Activated effector memory CD4-positive, alpha-beta T cell treated with Interleukin-2 at 50 U/mL for 16 hours (primary cell): ENCODE results near the gene TOLLIP.

Source experiments
- DNase-seq: peaks from one replicate; pipeline ENCODE4 v3.0.0-alpha.2; 2020

Gene TOLLIP

GRCh38 chr11:1240771-1241170, 68.7 kb downstream of the TOLLIP start:
- DNase-seq: no peak

DNA sequence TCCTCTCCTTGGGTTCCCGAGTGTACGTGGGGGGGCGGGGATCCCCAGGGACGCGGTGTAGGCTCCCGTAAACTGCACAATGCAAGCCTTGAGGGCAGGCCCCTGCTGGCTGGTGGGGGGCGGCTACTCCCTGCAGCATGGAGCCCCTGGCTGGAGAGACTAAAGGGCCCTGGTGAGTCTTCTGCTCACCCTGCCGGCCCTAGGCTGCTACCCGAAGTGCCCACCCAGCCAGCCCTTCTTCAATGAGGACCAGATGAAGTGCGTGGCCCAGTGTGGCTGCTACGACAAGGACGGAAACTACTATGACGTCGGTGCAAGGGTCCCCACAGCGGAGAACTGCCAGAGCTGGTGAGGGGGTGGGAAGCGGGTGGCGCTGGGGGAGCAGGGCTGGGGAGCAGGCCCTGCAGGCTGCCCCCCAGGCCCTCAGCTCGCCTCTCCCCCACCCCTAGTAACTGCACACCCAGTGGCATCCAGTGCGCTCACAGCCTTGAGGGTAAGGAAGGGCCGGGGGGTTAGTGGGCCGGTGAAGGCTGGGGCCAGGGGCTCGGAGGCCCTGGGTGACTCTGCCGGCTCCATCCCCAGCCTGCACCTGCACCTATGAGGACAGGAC, 69.7 kb downstream of the TOLLIP start:
- DNase-seq: no peak

GRCh38 chr11:1238767-1239595, 70.5 kb downstream of the TOLLIP start:
- DNase-seq: no peak

- no peak for DNase-seq
Measured at GRCh38 chr11:1237851-1238250, 71.6 kb downstream of the TOLLIP start.

GRCh38 chr11:1237128-1237580, 72.3 kb downstream of the TOLLIP start:
- no peak for DNase-seq

- no peak for DNase-seq
Measured at GRCh38 chr11:1236316-1237127, 72.9 kb downstream of the TOLLIP start.

DNA sequence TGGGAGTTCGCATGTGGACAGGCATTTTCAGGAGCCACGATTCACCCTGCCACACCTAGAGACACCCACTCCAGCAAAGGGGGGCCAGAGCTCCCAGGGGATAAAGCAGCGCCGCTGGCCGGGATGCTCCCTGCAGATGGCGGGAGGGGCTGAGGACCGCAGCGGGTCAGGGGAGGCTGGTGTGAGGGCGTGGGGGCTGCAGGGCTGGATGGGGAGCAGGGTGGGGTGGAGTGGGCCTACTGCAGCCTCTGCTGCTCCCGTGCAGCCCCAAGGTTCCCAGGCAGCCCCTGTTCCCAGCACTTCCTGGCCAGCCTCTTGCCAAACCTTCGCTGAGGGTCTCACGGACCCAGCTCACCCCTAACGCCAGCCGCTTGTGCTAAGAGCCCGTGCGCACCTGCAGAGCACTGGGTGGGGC, 73.5 kb downstream of the TOLLIP start:
- DNase-seq: no peak

DNA sequence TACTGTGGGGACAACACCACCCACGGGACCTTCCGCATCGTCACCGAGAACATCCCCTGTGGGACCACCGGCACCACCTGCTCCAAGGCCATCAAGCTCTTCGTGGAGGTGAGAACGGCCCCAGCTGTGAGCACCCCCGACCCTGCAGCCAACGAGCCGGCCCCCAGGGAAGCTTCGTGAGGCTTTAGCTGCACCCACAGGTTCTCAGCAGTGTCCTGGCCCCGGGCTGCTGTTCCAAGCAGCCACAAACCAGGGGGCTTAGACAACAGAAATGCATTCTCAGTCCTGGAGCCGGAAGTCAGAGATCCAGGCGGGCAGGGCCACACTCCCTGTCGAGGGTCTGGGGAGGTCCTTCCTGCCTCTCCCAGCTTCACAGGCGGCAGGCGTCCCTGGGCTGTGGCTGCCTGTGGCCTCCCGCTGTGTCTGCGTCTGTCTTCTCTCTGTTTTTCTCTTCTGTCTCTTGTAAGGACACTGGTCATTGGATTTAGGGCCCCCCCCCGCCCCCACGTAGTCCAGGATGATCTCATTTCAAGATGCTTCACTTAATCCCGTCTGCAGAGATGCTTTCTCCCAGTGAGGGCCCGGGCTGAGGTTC, 74.0 kb downstream of the TOLLIP start:
- no peak for DNase-seq

- DNase-seq: no peak
Measured at GRCh38 chr11:1234771-1235305, 74.6 kb downstream of the TOLLIP start.

DNA sequence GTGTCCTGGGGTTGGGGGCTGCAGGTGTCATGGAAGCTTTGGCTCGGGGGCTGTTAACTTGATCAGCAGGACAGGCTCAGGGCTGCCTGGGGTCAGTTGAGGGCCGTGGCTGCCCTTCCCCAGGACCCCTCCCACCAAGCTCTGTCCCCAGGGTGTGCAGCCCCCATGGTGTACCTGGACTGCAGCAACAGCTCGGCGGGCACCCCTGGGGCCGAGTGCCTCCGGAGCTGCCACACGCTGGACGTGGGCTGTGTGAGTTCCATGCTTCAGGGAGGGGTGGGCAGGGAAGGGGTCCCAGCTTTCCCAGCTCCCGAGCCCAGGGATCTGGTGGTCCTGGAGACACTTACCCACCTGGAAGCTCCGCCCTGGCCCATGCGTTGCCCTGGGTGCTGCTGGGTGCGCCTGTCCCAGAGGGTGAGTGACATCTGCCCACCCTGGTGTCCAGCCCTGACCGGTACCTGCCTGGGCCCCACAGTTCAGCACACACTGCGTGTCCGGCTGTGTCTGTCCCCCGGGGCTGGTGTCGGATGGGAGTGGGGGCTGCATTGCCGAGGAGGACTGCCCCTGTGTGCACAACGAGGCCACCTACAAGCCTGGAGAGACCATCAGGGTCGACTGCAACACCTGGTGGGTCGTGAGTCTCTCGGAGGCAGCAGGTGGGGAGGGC, 75.2 kb downstream of the TOLLIP start:
- no peak for DNase-seq

- no peak for DNase-seq
Measured at GRCh38 chr11:1233351-1234053, 75.9 kb downstream of the TOLLIP start.

- DNase-seq: no peak
Measured at GRCh38 chr11:1232883-1233321, 76.5 kb downstream of the TOLLIP start.

DNA sequence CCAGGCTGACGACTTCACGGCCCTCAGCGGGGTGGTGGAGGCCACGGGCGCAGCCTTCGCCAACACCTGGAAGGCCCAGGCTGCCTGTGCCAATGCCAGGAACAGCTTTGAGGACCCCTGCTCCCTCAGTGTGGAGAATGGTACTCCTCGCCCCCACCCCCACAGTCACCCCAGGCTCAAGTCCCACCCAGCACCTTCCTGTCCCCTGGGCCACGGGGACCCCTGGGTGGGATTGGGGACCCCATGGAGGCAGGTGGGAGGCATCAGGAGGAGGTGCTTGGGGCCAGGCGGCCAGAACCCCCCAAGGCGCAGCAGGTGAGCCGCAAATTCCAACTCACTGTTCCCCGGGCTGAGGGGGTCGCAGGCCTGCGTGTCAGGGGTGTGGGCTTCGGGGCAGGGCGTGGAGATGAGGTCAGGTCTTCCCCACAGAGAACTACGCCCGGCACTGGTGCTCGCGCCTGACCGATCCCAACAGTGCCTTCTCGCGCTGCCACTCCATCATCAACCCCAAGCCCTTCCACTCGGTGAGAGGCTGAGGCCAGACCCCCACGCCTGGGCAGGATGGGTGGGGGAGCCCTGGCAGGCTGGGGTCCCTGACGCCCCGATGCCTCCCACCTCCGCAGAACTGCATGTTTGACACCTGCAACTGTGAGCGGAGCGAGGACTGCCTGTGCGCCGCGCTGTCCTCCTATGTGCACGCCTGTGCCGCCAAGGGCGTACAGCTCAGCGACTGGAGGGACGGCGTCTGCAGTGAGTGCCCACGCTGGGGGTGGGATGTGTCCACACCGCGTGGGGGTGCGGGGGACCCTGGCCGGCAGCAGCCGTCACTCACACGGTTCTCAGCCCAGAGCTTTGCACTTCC, 77.2 kb downstream of the TOLLIP start:
- no peak for DNase-seq

- DNase-seq: no peak
Measured at GRCh38 chr11:1231396-1232020, 77.9 kb downstream of the TOLLIP start.

DNA sequence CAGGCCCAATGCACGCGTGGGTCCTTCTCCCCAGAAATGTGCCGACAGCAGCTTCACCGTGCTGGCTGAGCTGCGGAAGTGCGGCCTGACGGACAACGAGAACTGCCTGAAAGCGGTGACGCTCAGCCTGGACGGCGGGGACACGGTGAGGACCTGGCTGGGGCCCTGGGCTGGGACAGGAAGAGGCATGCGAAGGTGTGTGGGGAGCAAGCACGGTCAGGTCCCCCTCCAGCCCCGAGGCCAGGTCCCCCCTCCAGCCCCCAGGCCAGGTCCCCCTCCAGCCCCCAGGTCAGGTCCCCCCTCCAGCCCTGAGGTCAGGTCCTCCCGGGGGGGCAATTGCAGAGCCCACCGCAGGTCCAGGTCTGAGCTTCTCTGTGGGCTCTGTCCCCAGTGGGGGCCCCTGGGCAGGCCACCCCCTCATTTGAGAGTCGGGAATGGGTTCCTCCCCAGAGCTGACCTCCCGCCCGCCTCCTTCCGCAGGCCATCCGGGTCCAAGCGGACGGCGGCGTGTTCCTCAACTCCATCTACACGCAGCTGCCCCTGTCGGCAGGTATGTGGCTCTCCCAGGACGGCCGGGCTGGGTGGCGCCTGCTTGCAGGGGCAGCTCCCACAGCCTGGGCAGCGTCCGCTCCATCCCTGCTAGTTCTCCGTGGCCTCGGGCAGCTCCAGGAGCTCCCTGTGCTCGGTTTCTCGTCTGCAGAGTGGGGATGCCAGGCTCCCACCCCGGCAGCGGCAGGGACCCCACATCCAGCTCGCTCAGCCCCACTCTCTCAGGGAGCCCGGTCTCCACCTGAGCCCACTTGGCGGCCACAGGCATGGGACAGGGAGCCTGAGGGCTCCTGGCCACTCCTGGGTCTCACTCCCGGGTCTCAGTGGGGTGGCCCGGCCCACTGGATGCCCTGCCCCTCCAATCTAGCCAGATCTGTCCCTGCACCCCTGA, 78.7 kb downstream of the TOLLIP start:
- no peak for DNase-seq

- DNase-seq: no peak
Measured at GRCh38 chr11:1230121-1230455, 79.3 kb downstream of the TOLLIP start.

- no peak for DNase-seq
Measured at GRCh38 chr11:1229471-1230120, 79.8 kb downstream of the TOLLIP start.

DNA sequence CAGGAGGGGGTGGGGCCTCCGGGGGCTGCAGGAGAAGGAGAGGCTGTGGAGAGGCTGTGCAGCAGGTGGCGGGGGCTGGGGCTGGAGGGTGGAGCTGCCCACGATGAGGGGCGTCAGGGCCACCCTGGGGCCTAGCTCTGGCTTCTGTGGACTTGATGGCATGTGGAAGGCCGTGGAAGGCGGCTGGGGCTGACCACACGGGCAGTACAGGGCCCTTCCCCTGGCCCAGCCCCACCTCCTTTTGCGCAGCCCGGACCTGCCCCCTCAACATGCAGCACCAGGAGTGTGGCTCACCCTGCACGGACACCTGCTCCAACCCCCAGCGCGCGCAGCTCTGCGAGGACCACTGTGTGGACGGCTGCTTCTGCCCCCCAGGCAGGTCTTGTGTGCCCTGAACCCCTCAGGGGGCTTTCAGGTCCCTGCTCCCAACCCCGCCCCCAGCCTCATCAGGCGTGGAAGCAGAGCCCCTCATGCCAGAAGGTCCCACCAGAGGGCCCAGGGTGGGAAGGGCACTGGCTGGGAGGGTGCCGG, 80.4 kb downstream of the TOLLIP start:
- no peak for DNase-seq
